GM12878 (cell line): ENCODE measurements around the gene YPEL4. TPM values are rescaled to one million over a fixed set of nuclear protein-coding genes. Genes with fewer than 3 reads are reported as not detected.

Source experiments
- ATAC-seq: fragments of 200-7000 bp; cut with Tn5 transposase; 3 replicates; pipeline ENCODE4 v1.9.1; 2020; ENCODE audit warnings: mild to moderate bottlenecking, moderate library complexity
- BruUV-seq: library from RNA; stranded (reverse); fragments of 400-500 nt; replicated peaks from 2 replicates; lab custom pipeline; 2021; lab: Mats Ljungman, UMichigan
- CTCF ChIA-PET: fragments of 300-600 bp; sonication (Branson Sonifier 250); formaldehyde crosslinking; extraction: SDS; loops from one replicate; lab custom pipeline; 2021; ENCODE audit warnings: inconsistent platforms; lab: Yijun Ruan, JAX
- POLR2A ChIA-PET: fragments of 350-600 bp; formaldehyde crosslinking; extraction: SDS; loops from one replicate; lab custom pipeline; 2021; ENCODE audit warnings: inconsistent platforms; lab: Charles Lee
- RAD21 ChIA-PET: fragments of 300-600 bp; sonication (Branson Sonifier 250); formaldehyde crosslinking; loops from one replicate; lab custom pipeline; 2023; ENCODE audit warnings: antibody characterized with exemption; ENCODE audit not compliant: unreplicated experiment; lab: Charles Lee
- SMC1A ChIA-PET: fragments of 300-600 bp; sonication (Branson Sonifier 250); formaldehyde crosslinking; loops from one replicate; lab custom pipeline; 2023; ENCODE audit not compliant: unreplicated experiment, uncharacterized antibody; lab: Charles Lee
- DNase-seq: peaks from one replicate; pipeline ENCODE4 v3.0.0-alpha.2; 2011; ENCODE audit warnings: low read depth, low spot score
- FAIRE-seq: peaks from 3 replicates; lab custom pipeline; 2011; peaks lifted over from hg19 to GRCh38; lab: Jason Lieb, UNC
- H2AFZ ChIP-seq: 2 replicates; pipeline ENCODE4 v1.6.0; 2011; ENCODE audit warnings: low read depth, low read length, control low read depth; ENCODE audit not compliant: control insufficient read depth
- H3K27ac ChIP-seq: 2 replicates; pipeline ENCODE4 v1.5.1; 2011; ENCODE audit warnings: control low read depth; ENCODE audit not compliant: control insufficient read depth, insufficient read depth
- H3K27me3 ChIP-seq, 2 experiments: replicated peaks in 1 of 2; 2 replicates each; pipeline versions ENCODE4 v1.6.0 to v1.6.1; 2011; ENCODE audit warnings: low read length in 1 of 2; ENCODE audit not compliant: control insufficient read depth in 2 of 2, insufficient read depth in 2 of 2
- H3K36me3 ChIP-seq, 2 experiments: 2 replicates each; pipeline ENCODE4 v1.5.1; 2011; ENCODE audit warnings: low read length in 1 of 2; ENCODE audit not compliant: control insufficient read depth in 2 of 2, insufficient read depth in 2 of 2
- H3K4me1 ChIP-seq: 2 replicates; pipeline ENCODE4 v1.6.1; 2011; ENCODE audit warnings: mild to moderate bottlenecking, low read length, moderate library complexity, mixed read lengths; ENCODE audit not compliant: control insufficient read depth, insufficient read depth
- H3K4me2 ChIP-seq: 2 replicates; pipeline ENCODE4 v1.6.0; 2011; ENCODE audit warnings: control low read depth; ENCODE audit not compliant: control insufficient read depth, insufficient read depth
- H3K4me3 ChIP-seq: fragments of 200-600 bp; sonication (generic); 2 replicates; pipeline ENCODE4 v1.5.1; 2016
- H3K79me2 ChIP-seq: 2 replicates; pipeline ENCODE4 v1.6.0; 2011; ENCODE audit warnings: low read length; ENCODE audit not compliant: control insufficient read depth, insufficient read depth
- H3K9ac ChIP-seq: 2 replicates; pipeline ENCODE4 v1.8.0; 2011; ENCODE audit warnings: low read length, control low read depth, mixed read lengths; ENCODE audit not compliant: control insufficient read depth, insufficient read depth
- H3K9me3 ChIP-seq: replicated peaks from 3 replicates; pipeline ENCODE4 v1.5.1; 2011; ENCODE audit warnings: mild to moderate bottlenecking, low read length; ENCODE audit not compliant: control insufficient read depth, insufficient read depth
- H4K20me1 ChIP-seq: 2 replicates; pipeline ENCODE4 v1.6.0; 2011; ENCODE audit not compliant: control insufficient read depth, insufficient read depth
- BHLHE40 ChIP-seq, 2 experiments: fragments of 450-650 bp in 1 of 2; IDR thresholded peaks; 2 replicates each; pipeline ENCODE4 v1.6.1; 2011 to 2017; ENCODE audit warnings: low read depth in 2 of 2, borderline replicate concordance in 1 of 2, improper control_type of control experiment in 1 of 2, low read length in 1 of 2, mild to moderate bottlenecking in 1 of 2
- FOS ChIP-seq: IDR thresholded peaks from 3 replicates; pipeline ENCODE4 v1.6.1; 2011; ENCODE audit warnings: borderline replicate concordance; ENCODE audit not compliant: insufficient read length; ENCODE audit errors: extremely low read depth
- JUNB ChIP-seq: IDR thresholded peaks from 2 replicates; pipeline ENCODE4 v1.6.1; 2016; ENCODE audit warnings: antibody characterized with exemption, mild to moderate bottlenecking
- NR2C2 ChIP-seq: IDR thresholded peaks from 2 replicates; pipeline ENCODE4 v1.6.1; 2011; ENCODE audit warnings: borderline replicate concordance, low read depth; ENCODE audit not compliant: control insufficient read depth, insufficient read length
- RB1 ChIP-seq: fragments of 450-650 bp; formaldehyde crosslinking; IDR thresholded peaks from 2 replicates; pipeline ENCODE4 v1.6.1; 2017; ENCODE audit warnings: mild to moderate bottlenecking, borderline replicate concordance
- RBBP5 ChIP-seq: fragments of 200-600 bp; sonication (generic); conservative IDR thresholded peaks from 2 replicates; pipeline ENCODE4 v1.6.1; 2016
- REST ChIP-seq: IDR thresholded peaks from 2 replicates; pipeline ENCODE4 v1.6.1; 2012; ENCODE audit warnings: mild to moderate bottlenecking, low read depth, low read length
- RUNX3 ChIP-seq: IDR thresholded peaks from 2 replicates; pipeline ENCODE4 v1.6.1; 2012; ENCODE audit warnings: low read length, inconsistent platforms
- SPI1 ChIP-seq: IDR thresholded peaks from 2 replicates; pipeline ENCODE4 v1.6.1; 2011; ENCODE audit warnings: low read depth, mild to moderate bottlenecking, low read length, moderate library complexity, borderline replicate concordance; ENCODE audit not compliant: insufficient read depth
- SUPT20H ChIP-seq: IDR thresholded peaks from 2 replicates; pipeline ENCODE4 v1.6.1; 2011; ENCODE audit warnings: low read depth, mild to moderate bottlenecking, low read length, moderate library complexity, borderline replicate concordance; ENCODE audit not compliant: control insufficient read depth
- YBX1 ChIP-seq: fragments of 450-650 bp; IDR thresholded peaks from 2 replicates; pipeline ENCODE4 v1.6.1; 2016; ENCODE audit warnings: antibody characterized with exemption
- ZBED1 ChIP-seq: IDR thresholded peaks from 2 replicates; pipeline ENCODE4 v1.6.1; 2016; ENCODE audit warnings: borderline replicate concordance
- ZBTB33 ChIP-seq: fragments of 450-650 bp; IDR thresholded peaks from 2 replicates; pipeline ENCODE4 v1.6.1; 2017; ENCODE audit warnings: mild to moderate bottlenecking
- ZBTB40 ChIP-seq: fragments of 450-650 bp; IDR thresholded peaks from 2 replicates; pipeline ENCODE4 v1.6.1; 2016; ENCODE audit warnings: mild to moderate bottlenecking, moderate library complexity, borderline replicate concordance
- ZNF24 ChIP-seq: fragments of 450-650 bp; IDR thresholded peaks from 2 replicates; pipeline ENCODE4 v1.6.1; 2017; ENCODE audit warnings: antibody characterized with exemption, mild to moderate bottlenecking
- ZSCAN29 ChIP-seq: fragments of 450-650 bp; IDR thresholded peaks from 2 replicates; pipeline ENCODE4 v1.6.1; 2017; ENCODE audit warnings: mild to moderate bottlenecking, moderate library complexity
- WGBS: methylation state at CpG from one replicate; pipeline ENCODE4 v1.1.6; 2016; ENCODE audit warnings: low lambda C conversion rate; ENCODE audit not compliant: insufficient replicate concordance, insufficient coverage; ENCODE audit errors: missing lambda C conversion rate; 5-methylcytosine and 5-hydroxymethylcytosine counted together
- in situ Hi-C: fragments of 300-500 bp; cut with MboI; formaldehyde crosslinking; loops from 9 replicates; pipeline ENCODE4 v1.14.3; 2018; ENCODE audit warnings: mixed read lengths
- intact Hi-C: fragments of 100-400 bp; cut with micrococcal nuclease; formaldehyde crosslinking; loops from one replicate; pipeline ENCODE4 v1.14.2; 2022; ENCODE audit not compliant: unreplicated experiment
- polyA plus RNA-seq, 11 experiments: library from polyadenylated mRNA; depleted of rRNA in 4 of 11; unstranded in 6 of 11; stranded (reverse) in 5 of 11; fragments of >200 nt; fragmentation: Nextera tagmentation in 4 of 11; fragmentation: Illumina TruSeq in 1 of 11; extraction: Ambion mirVana in 4 of 11; extraction: Trizol in 1 of 11; gene quantifications; 1 replicate in 1 of 11; 2 replicates in 10 of 11; pipeline versions ENCODE4 v1.2.1 to v1.2.3, GENCODE V29; 2011 to 2016; ENCODE audit warnings: inconsistent platforms in 2 of 11, missing spikeins in 2 of 11, low read depth in 1 of 11
- total RNA-seq, 4 experiments: library from RNA; depleted of rRNA in 3 of 4; stranded (reverse); fragments of >200 nt in 3 of 4; fragmentation: Illumina TruSeq in 1 of 4; extraction: Trizol in 1 of 4; gene quantifications; 2 replicates each; pipeline versions ENCODE4 v1.2.1 to v1.2.3, GENCODE V29; 2013 to 2021

Gene YPEL4
- total and polyA plus RNA-seq, 10 of the 15 experiments (the other 5 are each of a cell fraction or from before 2014, with no cell fraction given): 0.07 to 0.50 (median 0.13) TPM; not detected in 5

- Histone ChIP-seq H3K27me3 (no peaks in the 10 kb centered on the region), H3K4me2 (no peak overlapping the region), H3K9me3 (no peaks in the 10 kb centered on the region; the same call in 1 of the 3 replicates), H3K4me3 (no peak overlapping the region), H4K20me1 (no peaks in the 10 kb centered on the region), H3K79me2 (no peaks in the 10 kb centered on the region), H2AFZ (no peak overlapping the region), H3K4me1 (no peaks in the 10 kb centered on the region), H3K27ac (no peak overlapping the region), H3K9ac (no peak overlapping the region), H3K36me3 (no peaks in the 10 kb centered on the region)
- ChIA-PET POLR2A (no interaction called here), SMC1A (no interaction called here), CTCF (interaction anchor here (0.8 to 2.7 kb wide), 3 partner anchors 19 to 74 kb away, joined by 3 to 5 read pairs (median 3); partner anchors contain the start of gene UBE2L6), RAD21 (no interaction called here)
- FAIRE-seq (no peak), DNase-seq (no peak), ATAC-seq (no peak)
- intact Hi-C loops: no loop called here
- BruUV-seq: no TSS peak
- WGBS: 84% methylated on average over 3 of the region's 3 CpGs
- in situ Hi-C loops: no loop called here
- TF ChIP-seq RB1 (no peak), SUPT20H (no peak), JUNB (no peak), REST (no peak), ZBTB33 (no peak), FOS (no peak), ZBED1 (no peak), SPI1 (no peak), ZNF24 (no peak), ZSCAN29 (no peak), RUNX3 (no peak), BHLHE40 (IDR thresholded peaks at IDR 0.05; ENCODE audit: borderline replicate concordance in 1 of 2, low read depth in 2 of 2, low read length in 1 of 2) (no peak), RBBP5 (no peak), NR2C2 (no peak), YBX1 (no peak), ZBTB40 (no peak)
Observed at GRCh38 chr11:57622263-57622662, 27.4 kb downstream of the YPEL4 start.
